ENCODE measurements around the gene HAAO. TPM values are rescaled to one million over a fixed set of nuclear protein-coding genes. Genes with fewer than 3 reads are reported as not detected.

HAAO gene
- total RNA-seq, 1 donor from 2014 or later = 2.8 TPM

DNA sequence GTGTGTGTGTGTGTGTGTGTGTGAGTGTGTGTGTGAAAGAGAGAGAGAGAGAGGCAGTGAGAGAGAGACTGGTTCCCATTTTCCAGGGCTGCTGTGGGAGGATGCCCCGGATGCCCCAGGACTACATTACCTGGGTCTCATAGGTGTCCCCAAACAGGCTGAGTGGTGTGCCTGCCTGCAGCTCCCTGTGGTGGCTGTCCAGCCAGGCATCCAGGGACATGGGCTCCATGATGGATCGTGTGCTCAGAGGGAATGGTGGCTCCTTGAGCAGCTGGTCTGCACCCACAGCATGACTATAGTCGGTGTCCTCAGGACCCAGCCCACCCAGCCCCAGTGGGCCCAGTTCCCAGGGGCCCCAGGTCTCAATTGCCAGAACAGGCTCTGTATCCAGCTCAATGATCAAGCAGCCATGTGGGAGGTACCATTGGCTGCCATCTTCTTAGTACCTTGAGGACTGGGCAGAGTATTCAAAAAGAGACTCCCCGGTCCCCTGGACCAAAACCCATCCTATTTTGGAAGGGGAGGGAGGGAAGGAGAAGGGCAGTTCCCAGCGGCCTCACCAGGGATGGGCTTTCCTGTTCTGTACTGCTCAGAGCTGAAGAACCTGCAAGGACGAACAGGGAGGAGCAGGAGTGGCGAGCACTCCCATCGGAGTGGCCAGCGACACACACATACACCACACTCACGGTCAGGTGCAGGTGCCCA is 22.6 kb downstream of the HAAO start:
- peak; percentile 75 for DNase-seq (ENCODE audit: low spot score)

- peak; percentile 81 for DNase-seq (ENCODE audit: low spot score)
Observed at GRCh38 chr2:42768706-42769256, 23.6 kb downstream of the HAAO start.

DNA sequence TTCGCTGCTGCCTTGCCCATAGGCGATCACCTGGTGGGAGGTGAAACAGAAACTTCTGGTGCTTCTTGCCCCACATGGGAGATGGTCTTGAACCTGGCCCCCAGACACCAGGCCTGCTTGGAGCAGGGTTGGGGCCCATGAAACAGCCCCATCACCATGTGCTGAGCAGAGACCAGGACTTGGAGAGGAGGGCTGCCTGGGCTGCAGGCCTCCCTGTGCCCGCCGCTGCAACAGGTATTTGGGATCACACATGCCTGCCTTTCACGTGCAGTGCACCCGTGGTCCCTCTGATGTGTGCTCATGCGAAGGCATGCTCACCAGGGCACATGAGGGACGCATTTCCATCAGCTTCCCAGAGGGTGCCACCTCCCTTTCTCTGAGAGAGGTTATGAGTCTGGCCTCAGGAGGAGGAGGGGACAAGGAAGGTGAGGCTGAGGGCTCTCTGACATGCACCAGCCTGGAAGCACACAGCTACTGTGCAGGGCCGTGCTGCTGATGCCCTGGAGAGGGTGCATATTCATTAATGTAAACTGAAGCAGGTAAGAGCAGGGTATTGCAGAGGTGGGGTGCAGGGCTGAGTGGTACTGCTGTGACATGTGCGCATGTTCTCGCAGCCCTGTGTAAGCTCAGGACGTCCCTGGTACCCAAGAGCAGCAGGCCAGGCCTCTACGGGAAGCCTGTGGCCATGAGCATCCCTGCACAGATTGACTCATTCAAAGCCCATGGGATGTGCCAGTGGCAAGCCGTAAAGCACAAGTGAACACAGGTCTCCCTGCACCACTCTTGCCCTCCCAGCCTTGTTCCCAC is 24.3 kb downstream of the HAAO start:
- DNase-seq (ENCODE audit: low spot score) = no peak

DNA sequence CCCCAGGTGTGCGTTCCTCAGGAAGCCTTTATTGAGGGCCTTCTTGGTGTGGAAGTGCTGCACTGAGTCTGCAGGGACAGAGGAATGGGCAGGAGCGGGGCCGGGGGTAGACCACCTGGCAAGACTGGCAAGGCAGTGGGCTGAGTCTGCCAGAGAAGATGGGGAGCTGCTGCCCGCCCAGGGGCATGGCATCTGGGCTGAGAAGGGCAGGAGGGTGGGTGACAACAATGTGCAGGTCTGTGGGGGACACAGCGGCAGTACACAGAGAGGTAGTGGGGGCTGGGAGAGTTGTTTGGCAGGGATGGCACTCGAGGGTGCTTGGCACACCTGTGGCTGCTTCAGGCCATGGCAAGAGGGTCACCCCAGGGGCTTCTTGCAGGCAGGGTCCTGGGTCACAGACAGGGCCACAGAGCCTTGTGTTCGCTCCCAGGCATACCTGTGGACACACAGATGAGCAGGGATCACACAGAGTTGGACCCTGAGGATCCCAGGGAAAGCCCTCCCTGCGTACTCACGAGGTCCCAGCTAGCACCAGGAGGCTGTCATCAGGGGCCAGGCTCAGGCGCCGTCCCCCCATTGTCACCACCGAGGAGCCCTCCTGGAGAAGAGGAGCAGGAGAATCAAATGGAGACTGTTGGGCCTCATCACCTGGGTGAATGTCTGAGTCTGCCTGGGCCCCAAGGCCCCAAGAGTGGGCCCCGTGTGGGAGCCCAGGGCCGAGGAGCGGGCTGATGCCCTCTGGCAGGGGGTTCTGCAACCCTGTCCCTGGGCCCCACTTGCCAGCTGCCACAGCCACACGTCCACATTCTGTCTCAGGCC is 25.1 kb downstream of the HAAO start:
- no peak for DNase-seq (ENCODE audit: low spot score)

DNA sequence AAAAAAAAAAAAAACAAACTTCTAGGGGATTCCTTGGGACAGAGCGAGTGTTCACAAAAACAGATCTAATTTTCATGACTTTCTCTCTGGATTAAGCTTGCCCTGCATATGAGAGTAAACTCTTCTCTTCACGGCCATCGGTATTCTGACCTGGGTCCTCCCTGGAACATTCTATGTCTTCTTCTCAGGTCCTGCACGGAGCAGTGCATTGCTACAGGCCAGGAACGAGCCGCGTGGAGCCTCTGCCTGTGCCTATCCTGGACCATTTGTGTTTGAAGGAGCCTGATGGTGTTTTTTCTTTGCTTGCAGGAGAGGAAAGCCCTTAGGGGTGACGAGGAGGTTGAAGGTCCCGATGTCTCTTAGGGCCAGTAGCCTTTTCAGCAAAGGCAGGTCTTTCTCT is 26.7 kb downstream of the HAAO start:
- no peak for DNase-seq (ENCODE audit: low spot score)

DNA sequence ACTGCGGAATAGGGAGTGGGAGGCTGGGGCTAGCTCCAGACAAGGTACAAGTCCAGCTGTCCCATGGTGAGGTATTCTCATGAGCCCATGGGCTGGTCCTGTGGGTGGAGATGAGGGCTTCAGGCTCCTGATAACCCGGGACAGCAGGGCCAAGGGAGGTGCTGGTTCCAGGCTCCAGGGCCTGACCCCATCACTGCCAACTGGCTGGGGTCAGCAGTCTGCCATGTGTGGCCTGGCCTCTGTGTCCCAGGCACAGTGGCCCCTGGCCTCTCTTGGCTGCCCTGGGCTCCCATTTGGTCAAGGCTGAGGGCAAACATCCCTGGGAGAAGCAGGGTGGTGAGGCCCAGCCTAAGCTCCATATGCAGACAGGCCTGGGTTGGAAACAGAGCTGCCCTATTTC is 27.5 kb downstream of the HAAO start:
- no peak for DNase-seq (ENCODE audit: low spot score)

GRCh38 chr2:42764096-42764495 is 28.3 kb downstream of the HAAO start, which contains the start of gene OXER1:
OXER1 (minus strand) TSS chr2:42764135; CDS start chr2:42764062, 73 bp downstream.
- no peak for DNase-seq (ENCODE audit: low spot score)

GRCh38 chr2:42762823-42763804 is 29.3 kb downstream of the HAAO start:
- DNase-seq (ENCODE audit: low spot score) = no peak

- DNase-seq (ENCODE audit: low spot score) = no peak
Observed at GRCh38 chr2:42762155-42762554, 30.2 kb downstream of the HAAO start.

GRCh38 chr2:42761554-42761953 is 30.8 kb downstream of the HAAO start:
- no peak for DNase-seq (ENCODE audit: low spot score)

DNA sequence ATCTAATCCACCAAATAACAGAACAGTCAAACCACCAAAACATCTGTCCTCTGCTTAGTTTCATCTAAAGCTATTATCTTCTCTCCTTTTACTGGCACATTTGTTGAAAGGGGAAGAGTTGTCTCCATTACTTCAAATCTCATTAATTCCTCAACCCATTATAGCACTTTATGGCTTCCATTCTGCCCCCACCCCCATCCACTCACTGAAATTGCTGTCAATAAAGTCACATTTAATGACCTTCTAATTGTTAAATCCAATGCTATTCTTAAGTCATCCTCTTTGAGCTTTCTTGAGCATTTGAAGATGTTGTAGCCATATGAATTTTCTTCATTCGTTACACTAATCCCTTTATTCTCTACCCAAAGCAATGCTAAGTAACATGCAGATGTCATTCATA is 33.6 kb downstream of the HAAO start:
- no peak for DNase-seq (ENCODE audit: low spot score)

GRCh38 chr2:42757981-42758740 is 34.2 kb downstream of the HAAO start:
- DNase-seq (ENCODE audit: low spot score) = no peak

GRCh38 chr2:42756966-42757513 is 35.3 kb downstream of the HAAO start:
- DNase-seq (ENCODE audit: low spot score) = no peak

DNA sequence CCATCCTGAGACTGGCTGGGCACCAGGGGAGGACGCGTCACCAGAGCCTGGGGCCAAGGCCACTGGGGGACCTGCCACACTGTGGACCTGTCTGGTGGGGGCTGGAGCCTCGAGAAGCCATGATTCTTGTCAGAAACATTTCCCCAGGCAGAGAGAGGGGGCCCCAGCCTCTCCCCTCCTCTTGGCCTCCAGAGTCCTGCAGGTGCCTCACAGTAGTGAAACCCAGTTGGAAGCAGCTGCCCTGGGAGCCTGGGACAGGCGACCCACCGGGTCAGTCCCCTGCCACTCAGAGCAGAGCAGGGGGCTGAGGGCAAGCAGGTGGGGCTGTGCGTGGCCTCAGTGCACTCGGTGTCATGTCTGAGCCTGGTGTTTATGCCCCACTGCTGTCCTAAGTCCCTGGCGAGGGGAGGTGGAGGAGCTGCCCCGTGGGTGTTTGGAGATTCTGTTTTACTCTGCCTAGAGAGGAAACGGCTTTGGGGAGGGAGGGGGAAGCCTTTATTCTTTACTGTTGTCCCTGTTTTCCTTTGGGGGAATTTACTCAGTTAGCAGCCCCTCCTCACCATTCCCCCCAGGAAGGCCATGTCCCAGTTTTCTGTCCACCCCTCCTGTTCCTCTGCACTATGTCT is 36.1 kb downstream of the HAAO start:
- no peak for DNase-seq (ENCODE audit: low spot score)

DNA sequence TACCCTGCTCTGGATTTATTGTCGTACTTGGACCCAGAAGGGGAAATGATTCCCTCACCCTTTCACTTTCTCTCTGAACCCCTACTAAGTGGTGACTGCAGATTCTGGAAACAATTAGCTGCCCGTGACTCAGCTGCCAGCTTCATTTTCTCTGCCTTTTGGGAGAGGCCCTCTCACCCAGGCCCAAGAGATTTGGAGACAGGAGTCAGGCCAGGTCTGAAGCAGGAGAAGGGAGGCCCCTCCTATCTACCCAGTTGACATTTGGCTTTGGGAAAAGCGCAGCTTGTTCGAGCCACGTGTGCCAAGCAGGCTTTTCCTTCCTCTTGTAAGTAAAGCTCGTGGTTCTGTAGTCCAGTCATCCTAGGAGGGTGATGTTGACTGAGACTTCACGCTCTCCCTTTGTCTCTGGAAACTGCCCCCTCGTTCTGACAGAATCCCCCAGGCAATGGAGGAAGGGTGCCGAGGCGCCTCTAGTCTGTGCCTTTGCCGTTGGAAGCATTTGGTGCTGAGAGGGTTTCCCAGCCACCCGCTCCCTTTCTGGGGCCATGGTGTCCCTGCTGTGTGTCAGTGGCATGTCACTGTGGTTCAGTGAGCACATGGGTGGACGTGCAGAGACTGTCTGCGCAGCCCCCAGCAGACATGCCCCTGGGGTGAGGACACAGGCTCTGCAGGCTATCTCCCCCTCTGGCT is 37.0 kb downstream of the HAAO start:
- no peak for DNase-seq (ENCODE audit: low spot score)

- DNase-seq (ENCODE audit: low spot score) = no peak
Observed at GRCh38 chr2:42754776-42755140, 37.6 kb downstream of the HAAO start.

GRCh38 chr2:42754021-42754775 is 38.2 kb downstream of the HAAO start:
- no peak for DNase-seq (ENCODE audit: low spot score)

Data from mesenteric fat pad (tissue), 1 donor.